ENCODE data around the gene ROR1.

GRCh38 chr1:64199154-64199553 is 425.3 kb downstream of the ROR1 start:
- no peak for TF ChIP-seq EP300 (IDR thresholded peaks at IDR 0.05)
- TF ChIP-seq, protein P1, sequence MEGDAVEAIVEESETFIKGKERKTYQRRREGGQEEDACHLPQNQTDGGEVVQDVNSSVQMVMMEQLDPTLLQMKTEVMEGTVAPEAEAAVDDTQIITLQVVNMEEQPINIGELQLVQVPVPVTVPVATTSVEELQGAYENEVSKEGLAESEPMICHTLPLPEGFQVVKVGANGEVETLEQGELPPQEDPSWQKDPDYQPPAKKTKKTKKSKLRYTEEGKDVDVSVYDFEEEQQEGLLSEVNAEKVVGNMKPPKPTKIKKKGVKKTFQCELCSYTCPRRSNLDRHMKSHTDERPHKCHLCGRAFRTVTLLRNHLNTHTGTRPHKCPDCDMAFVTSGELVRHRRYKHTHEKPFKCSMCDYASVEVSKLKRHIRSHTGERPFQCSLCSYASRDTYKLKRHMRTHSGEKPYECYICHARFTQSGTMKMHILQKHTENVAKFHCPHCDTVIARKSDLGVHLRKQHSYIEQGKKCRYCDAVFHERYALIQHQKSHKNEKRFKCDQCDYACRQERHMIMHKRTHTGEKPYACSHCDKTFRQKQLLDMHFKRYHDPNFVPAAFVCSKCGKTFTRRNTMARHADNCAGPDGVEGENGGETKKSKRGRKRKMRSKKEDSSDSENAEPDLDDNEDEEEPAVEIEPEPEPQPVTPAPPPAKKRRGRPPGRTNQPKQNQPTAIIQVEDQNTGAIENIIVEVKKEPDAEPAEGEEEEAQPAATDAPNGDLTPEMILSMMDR (IDR thresholded peaks at IDR 0.05): no peak

Data from suprapubic skin (tissue), 3 donors.